Dedifferentiated amniotic fluid mesenchymal stem cell (primary cell): Measurements from ENCODE around the gene MRPS9.

Experiments
- DNase-seq: peaks from one replicate; pipeline ENCODE4 v3.0.0-alpha.2; 2016; ENCODE audit errors: extremely low spot score

MRPS9 gene

DNA sequence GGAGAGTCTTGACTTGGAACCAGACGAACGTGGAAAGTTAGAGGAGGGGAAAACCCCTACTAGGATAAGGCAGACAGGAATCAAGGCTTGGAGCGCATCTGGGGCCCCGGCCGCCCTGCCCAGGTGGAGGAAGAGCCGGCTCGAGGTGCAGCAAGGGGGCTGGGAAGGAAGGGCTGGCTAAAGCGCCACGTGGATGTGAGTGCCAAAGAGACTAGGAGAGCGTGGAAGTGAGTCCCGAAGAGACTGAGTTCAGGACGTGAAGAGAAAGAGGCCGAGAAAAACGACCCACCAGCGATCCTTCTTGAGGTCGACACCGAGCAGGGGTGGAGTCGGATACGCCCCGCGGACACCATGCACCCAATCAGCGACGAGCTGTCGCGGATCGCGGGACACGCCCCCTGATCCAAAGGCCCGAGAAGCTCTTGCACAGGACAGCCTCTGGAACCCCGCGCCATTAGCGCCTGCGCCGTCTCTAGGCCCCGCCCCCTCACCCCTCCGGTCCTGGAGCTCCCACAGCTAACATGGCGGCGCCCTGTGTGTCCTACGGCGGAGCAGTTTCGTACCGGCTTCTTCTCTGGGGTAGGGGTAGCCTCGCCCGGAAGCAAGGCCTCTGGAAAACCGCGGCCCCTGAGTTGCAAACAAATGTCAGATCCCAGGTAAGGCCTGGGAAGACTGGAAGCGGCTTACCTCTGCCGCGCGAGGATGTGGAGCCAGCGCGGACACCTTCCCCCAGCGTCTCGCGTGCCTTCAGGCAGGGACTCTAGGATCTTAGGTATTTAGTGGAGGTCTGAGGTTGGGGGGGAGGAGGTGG, at the start of gene MRPS9:
Gene MRPS9 (plus strand): TSS at position 498 of the 811 bp plus-strand sequence. CDS start 24 bp downstream, at position 522.
- peak; percentile 97 for DNase-seq

DNA sequence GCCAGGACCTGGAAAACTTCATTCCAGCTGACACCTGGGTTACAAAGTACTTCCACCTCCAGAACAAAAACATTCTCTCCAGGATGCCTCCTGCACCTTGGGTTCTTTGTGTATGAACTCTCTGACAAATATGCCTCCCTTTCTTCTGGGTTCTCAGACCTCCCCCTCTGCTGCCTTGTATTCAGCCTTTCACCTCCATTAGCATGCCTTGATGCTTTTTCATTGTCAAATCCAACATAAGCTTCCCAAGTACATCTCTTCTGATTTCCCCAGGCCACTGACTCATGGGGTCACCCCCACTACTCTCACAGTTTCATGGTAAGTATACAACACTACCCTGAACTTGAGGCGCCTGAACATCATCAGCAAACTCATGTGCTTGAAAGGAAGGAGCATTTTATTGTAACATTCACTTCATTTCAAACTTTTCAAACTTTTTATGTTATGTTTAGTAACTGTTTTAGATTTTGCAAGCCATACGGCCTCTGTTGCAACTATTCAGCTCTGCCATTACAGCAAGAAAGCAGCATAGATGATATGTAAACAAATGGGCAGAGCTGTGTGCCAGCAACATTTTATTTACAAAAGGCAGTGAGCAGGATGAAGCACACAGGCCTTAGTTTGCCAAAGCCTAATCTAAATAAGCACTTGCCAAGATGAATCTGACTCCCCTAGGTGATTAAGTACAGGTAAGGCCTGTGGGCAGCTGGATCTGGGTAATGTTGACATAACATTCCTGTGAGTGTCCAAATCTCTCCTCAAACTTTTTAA, 32.5 kb upstream of the MRPS9 start:
- peak; percentile 31 for DNase-seq

DNA sequence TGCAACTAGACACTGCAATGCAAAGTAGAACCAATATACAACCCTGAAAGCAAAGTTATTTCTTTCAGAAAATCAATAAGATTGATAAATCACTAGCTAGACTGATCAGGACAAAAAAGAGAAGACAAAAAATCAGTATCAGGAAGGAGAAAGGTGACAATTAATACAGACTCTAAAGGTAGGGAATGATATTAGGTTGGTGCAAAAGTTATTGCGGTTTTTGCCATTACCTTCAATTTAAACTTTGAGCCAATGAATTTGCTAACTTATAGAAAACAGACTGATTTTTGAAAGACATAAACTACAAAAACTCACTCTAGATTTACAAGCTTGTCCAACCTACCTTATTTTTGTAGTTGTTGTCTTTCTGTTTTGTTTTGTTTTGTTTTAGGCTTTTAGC, 30.5 kb upstream of the MRPS9 start:
- no peak for DNase-seq

DNA sequence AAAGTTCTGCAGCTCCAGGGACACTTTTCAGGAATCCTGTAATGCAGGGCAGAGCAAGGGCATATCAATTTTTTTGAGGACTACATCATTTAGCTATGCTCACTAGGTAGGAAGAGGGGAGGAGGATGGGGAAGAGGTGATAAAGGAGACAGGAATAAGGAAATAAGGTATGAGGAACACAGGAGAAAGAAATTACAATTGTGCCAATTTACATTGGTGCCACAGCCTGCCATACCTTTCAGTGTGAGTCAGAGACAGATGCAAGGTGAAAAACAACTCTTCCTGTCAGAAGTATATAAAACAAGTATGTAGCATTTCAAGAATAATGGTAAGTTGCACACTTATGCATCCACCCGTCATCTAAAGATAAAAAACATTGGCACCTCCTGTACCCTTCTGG, 5.4 kb upstream of the MRPS9 start:
- DNase-seq = no peak

DNA sequence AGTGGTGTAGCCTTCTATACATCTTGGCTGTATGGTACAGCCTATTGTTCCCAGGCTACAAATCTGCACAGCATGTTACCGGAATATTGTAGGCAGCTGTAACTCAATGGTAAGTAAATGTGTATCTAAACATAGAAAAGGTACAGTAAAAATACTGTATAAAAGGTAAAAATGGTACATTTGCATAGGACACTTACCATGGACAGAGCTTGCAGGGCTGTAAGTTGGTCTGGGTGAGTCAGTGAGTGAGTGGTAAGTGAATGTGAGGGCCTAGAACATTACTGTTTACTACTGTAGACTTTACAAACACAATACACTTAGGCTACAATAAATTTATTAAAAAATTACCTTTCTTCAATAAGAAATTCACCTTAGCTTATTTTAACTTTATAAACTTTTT, 3.7 kb upstream of the MRPS9 start:
- no peak for DNase-seq

DNA sequence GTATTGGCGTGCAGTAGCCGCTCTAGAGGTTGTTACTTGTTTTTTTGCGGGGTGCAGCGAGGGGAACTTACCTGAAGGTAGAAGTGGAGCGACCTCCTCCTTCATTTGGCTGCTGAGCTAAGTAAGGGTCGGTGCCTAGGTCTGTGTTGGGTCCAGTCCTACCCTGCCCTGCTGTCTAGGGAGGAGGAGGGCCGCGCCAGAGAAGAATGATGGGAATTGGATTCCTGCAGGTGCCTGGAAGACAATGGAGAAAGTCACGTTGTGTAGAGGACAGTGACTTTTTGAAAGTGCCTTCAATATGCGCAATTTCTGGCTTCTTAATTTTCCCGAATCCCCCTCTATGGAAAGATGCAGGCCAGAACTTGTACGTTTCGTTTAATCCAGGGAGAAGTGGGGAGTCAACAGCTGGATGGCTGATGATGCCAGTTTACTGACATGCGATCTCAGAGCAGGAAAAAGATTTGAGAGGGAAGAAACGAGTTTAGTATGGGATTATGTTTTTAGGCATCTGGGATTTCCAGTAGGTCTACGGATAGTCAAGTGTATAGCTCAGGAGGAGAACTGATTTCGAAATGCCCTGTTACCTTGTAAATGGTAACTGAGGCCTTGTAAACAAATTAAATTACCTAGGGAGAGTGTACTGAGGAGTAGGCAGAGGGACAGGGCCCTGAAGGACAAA, 653 bp downstream of the MRPS9 start:
- no peak for DNase-seq

DNA sequence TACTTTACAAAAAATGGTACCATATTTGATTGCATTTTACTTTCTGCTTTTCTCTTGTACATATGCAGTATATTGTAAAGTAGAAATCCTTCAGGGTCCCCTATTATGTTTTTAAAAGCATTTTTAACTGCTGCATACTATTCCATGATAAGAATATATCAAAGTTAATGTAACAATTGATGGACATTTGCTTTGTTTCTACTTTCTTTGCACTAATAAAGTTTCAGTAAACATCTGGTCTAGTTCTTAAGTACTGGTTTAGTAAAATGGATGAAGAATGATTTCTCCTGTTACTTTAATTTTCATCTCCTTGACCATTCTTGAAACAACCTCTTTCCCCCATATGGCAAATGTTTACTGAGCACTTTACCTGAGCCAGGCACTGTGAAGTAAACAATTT, 1.7 kb downstream of the MRPS9 start:
- no peak for DNase-seq

DNA sequence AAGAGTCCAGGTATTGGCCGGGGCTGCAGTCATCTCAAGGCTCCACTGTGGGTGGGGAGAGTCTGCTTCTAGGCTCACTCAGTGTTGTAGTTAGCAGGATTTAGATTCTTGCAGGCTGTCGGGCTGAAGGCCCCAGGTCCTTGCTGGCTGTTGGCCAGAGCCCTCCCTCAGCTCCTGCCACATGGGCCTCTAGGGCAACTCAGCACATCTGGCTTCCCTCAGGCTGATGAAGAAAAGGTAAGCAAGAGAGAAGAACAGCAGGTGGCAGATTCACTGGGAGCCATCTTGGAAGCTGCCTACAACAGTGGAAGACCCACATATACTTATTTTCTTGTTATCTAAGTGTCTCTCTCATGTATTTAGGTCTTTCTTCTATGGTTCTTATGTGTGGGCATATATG, 4.3 kb downstream of the MRPS9 start:
- DNase-seq = no peak

DNA sequence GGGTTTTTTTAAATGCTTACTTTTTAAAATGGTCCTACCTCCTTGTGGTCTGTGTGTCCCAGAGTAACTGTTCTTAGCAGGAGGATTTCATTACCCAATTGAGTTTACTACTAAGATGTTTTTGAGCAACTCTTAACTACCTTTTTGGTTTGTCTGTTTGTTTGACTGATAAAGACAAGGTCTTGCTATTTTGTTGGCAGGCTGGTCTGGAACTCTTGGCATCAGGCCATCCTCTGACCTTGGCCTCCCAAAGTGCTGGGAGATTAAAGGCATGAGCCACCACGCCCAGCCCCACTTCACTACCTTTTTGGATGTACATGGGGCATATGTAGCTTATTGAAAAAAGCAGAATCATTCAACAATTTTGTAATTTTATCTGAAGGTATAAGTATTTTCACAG, 14.9 kb downstream of the MRPS9 start:
- DNase-seq = no peak

DNA sequence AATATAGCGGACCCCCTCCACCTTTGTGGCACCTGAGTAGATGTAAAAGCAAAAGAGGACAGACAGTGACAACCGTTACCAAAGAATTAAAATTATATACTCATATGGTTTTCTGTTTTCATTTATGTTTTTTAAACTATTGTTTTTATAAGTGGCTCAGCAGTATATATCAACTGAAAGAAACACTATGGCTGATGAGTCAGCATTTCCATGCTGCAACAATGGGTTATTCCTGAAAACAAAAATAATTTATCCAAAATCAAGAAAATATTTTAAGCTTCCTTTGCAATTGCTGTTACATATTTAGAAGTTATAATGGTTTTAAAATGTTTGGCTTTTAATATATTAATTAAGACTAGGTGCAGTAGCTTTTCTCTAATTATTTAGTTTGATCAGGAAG, 17.7 kb downstream of the MRPS9 start:
- no peak for DNase-seq

DNA sequence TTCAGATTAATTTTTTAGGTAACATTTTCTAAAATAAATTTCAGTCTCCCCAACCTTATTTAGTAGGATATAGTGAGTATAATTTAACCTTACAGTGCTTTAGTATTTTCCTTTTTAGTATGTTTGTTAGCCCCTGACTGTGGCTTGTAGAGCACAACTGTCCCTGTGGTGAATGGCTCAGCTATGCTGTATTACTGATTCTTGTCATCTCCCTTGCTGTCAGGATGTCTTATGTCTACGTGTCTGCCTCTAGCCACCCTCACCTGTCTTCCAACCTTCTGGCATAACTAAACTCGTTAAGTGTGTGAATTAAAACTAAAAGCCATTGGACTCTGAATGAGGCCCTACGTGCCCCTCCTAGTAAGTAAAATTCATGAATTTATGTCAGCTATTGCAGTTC, 18.4 kb downstream of the MRPS9 start:
- DNase-seq = no peak

DNA sequence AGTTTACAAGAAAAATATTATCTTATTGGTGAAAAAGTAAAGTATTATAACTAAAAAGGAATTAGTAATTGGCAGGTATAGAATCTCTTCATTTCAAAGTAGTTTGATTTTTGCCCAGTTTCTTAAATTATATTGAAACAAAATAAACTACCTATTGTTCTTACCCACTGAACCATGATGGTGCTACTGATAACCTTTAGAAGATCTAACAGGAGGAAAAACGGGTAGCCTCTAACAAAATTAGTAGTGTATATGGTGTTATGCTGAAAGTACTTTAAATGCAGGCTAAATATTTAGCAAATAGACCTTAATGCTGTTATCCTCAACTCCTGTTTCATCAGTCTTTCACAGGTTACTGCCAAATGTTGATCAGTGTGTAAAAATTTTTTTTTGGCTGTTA, 19.1 kb downstream of the MRPS9 start:
- no peak for DNase-seq

DNA sequence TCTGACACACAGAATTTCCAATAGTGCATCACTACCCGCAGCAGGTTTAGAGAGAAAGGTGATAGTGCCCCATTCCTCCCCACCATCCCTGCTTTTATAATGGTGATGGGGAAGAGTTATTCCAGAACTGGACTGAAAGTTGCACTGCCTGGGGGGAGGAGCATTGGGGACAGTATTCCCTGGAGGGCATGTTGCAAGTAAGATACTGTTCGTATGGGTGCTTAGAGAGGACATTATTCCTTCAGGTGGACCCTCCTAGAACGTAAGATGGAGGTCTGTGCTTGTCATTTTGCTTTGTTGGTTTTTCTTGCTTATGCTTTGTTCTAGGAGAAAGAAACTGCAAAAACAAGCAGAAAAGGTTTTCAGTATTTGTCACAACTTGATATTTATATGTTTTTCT, 23.7 kb downstream of the MRPS9 start:
- no peak for DNase-seq

DNA sequence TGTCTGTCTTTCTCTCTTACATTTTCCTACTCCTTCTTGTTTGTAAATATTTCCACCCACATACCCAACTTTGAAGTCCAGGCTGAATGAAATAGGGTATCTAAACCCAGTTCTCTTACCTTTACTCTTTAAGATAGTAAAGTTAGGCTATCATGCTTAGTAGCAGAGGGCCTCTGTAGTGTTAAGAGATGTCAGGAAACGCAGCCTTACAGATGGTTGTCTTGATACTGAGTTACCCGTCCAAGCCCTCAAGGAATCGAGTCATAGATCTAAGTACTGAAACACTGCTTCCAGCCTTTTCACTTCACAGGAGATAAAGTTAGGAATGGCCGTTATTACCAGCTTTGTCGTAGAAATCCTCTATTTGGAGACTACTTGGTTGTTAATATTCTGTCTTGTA, 24.3 kb downstream of the MRPS9 start:
- DNase-seq = no peak

DNA sequence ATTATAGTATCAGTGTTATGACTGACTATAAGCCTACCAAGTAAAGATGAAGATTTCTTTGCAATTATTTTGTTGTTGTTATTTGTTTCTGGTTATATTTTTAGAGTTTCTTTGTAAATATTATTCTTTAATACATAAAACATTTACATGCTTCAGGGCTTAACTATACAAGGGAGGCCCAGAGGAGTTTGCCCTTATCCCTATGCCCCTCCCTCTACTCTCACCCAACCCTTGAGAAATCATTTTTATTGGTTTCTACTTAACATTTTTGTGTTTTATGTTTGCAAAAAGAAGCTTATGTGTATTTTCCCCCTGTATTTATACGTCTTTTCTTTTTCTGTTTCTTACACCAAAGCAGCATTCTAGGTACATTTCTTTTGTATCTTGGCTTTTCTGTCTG, 30.5 kb downstream of the MRPS9 start:
- no peak for DNase-seq

DNA sequence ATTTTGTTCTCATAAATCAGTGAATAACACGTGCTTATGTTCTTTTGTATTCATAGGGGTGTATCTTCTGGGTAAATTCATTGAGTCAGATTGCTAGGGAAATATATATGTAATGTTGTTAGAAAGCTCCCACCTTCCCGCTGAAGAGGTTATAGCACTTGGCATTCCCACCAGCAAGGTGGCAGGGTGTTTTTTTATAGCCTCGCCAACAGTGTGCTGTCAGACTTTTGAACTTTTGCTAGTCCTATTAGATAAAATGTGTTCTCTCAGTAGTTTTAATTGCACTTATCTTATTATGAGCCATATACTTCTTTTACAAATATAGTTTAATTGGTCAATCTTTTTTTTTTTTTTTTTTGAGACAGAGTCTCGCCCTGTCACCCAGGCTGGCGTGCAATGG, 31.0 kb downstream of the MRPS9 start:
- DNase-seq = no peak

DNA sequence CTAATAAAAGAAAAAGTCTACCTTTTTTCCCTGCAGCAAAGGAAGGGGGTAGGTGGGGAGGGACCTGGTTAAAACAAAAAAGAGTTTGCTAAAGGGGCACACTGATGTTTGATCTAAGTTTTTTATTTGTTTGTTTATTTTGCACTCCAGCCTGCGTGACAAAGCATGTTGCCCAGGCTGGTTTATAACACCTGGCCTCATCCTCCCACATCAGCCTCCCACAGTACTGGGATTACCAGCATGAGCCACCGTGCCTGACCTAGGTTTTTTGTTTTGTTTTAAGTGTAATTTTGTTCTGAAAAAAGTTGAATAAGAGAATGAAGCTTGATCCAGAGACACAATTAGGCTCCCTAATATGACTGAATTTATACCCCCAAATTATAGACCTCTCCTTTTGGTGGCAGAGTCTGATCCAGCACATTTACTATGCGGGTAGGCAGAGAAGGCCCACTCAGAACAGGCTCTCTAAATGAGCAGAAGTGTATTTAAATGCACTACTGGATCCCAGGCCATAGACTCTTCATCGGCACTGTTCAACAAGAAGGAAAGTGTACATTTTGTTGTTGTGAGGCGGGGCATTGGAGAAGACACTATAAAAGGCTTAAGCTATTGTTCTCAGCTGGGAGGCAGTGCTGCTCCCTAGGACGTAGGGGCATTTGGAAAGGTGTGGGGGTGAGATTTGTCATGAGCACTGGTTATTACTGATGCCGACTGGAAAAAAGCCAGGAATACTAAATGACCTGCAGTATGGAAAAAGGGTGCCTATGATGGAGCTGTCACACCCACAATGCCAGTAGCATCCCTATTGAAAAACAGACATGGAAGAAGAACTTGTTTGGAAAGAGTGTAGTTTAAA, 32.4 kb downstream of the MRPS9 start:
- DNase-seq = no peak

DNA sequence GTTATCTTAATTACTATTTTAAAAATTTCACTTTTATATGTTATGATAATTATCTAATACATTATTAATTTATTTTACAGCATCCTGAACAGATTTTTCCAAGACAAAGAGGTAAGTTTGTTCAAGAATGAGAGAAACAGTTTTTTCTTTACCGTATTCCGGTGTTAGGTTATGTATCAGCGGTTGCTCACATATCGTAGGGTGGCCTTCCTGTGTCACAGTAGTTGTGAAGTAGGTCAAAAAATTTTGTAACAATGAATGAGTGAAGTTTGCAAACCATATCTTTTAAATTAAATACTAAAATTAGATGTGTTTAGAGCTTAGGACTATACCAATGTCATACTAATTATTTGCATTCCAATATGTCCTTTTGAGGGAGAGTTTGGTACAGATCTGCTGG, 33.5 kb downstream of the MRPS9 start:
- DNase-seq = no peak

DNA sequence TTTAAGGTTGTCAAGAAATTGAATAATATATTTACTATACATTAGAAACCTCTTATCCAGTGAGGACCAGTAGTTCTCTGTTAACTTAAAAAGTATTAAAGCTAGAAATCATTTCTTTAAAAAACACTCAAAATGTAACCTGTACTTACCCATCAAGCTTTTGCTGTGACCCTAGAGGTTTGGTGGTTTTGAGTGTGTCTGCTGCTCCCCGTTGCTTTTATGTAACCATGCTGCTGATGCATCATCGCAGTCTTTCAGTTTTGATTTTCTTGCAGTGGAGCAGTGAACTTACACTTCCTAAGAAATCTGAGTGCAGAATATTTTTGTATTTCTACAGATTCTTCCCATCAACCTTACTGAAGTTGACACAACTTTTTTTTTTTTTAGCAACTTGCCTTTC, 34.2 kb downstream of the MRPS9 start:
- DNase-seq = no peak

DNA sequence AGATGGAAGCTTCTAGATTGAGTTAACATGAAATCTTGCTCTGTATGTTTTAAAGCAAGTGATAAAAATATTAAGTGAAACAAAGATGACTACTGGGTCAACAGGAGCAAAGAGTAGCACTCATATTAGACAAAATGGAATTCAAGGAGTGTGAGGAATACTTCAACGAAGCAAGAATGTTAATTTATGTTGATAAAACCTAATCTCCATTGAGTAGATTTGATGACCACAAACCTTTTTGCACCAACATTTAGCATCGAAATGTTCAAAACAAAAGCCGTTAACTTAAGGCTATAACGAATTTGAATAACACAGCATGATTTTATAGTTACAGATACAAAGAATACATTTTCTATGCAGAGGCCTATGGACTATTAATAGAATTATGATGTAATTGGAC, 35.7 kb downstream of the MRPS9 start:
- DNase-seq = no peak

DNA sequence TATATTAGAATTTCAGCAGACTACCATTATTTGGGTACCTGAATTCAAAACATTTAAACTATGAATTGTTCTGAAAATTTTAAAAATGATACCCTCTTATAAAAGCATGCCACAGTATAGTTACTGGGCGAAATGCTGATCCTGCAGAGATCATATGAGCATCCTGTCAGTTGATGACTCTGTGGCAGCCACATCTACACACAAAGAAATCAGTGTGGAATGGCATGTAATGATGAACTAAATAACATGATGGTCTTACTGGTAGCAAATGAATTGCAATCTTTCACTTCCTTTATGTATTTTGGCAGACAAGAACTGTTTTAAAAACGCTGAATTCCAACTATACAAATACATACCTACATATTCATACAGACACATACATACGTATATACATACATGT, 38.3 kb downstream of the MRPS9 start:
- no peak for DNase-seq
